Activated CD4-positive, alpha-beta T cell treated with anti-CD3 and anti-CD28 coated beads, Interleukin-2, amount 50 U/mL, for 1 hour (primary cell): ENCODE results near the gene LRFN4.
A peak's percentile ranks its signal among the peaks of the same experiment; 100 is the strongest.
"Not testable (repeated sequence)": the region's sequence is repeated elsewhere in the genome, so short reads cannot be mapped to it uniquely, and the experiment has no call there.

Source experiments
- DNase-seq: peaks from one replicate; pipeline ENCODE4 v3.0.0-alpha.2; 2020

LRFN4 gene

DNA sequence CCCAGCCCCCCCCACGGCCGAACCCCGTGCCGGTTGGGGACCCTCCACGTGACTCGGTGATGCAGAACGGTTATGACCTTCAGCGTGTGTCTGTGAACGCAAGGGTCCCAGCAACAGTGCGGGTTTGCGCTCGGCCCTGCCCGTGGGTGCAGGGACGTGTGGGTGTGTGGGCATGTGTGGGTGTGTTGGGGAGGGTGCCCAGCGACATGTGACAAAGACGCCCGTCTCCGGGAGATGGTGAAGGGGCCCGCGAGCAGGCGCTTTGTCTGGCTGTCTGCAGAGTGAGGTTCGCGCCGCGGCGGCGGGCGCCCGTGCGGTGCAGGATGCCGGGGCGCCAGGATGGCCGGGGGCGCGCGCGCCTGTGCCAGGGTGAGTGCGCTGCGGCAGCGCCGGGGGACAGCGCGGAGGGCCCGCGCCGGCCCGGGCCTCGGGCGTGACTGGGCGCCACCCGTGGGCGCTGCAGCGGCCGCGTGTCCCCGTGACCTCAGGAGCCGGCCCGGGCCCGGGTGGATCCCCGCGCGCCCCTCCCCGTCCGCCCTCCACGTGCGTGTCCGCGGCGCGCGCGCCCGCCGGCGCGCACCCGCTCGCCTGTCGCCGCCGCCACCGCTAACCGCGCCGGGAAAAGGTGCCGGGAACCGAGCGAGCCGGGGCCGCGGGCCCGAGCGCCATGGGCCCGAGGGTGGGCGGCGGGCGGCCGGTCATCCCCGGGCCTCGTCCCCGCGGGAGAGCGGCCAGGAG, at the start of gene LRFN4:
Gene LRFN4 (plus strand): TSS at position 569 of the 738 bp plus-strand sequence. CDS start 681 bp downstream, outside the sequence.
- DNase-seq = peak; percentile 49

GRCh38 chr11:66809592-66809991, 47.3 kb upstream of the LRFN4 start:
- no peak for DNase-seq

GRCh38 chr11:66810576-66811185, 46.2 kb upstream of the LRFN4 start:
- DNase-seq = no peak

- no peak for DNase-seq
Measured at GRCh38 chr11:66814678-66815077, 42.2 kb upstream of the LRFN4 start.

GRCh38 chr11:66815646-66816045, 41.2 kb upstream of the LRFN4 start:
- no peak for DNase-seq

GRCh38 chr11:66818231-66818955, 38.5 kb upstream of the LRFN4 start:
- no peak for DNase-seq

GRCh38 chr11:66820381-66820780, 36.5 kb upstream of the LRFN4 start:
- no peak for DNase-seq

DNA sequence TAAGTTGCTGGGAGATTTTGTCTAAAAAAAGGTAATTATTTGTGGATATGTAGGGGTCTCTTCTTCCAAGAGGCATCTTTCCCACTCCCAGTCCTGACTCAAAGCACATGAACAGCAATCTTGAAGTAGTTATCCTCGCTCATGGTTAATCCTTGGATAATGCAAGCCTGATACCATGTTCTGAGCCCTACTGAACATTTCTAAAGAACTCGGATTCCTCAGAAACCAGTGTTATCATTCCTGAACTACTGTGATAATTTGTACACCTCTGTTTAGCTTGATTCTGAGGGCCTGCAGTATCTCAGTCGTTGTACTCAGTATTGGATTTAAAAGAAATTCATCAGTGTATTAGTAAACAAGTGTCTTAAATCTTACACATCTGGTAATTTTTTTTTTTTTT, 36.0 kb upstream of the LRFN4 start:
- DNase-seq = no peak

- no peak for DNase-seq
Measured at GRCh38 chr11:66823700-66824099, 33.2 kb upstream of the LRFN4 start.

DNA sequence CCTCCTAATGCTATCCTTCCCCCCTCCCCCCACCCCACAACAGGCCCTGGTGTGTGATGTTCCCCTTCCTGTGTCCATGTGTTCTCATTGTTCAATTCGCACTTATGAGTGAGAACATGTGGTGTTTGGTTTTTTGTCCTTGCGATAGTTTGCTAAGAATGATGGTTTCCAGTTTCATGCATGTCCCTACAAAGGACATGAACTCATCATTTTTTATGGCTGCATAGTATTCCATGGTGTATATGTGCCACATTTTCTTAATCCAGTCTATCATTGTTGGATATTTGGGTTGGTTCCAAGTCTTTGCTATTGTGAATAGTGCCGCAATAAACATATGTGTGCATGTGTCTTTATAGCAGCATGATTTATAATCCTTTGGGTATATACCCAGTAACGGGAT, 32.3 kb upstream of the LRFN4 start:
- not testable (repeated sequence) for DNase-seq

DNA sequence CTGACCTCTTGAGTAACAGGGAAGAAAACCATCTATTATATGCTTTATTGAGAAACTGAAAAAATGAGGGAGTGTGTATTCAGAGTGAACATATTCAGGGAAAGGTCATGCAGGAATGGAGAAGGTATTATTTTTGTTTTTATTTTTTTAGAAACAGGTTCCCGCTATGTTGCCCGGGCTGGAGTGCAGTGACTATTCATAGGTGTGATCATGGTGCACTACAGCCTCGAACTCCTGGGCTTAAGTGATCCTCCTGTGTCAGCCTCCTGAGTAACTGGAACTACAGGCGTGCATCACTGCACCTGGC, 22.4 kb upstream of the LRFN4 start:
- no peak for DNase-seq

DNA sequence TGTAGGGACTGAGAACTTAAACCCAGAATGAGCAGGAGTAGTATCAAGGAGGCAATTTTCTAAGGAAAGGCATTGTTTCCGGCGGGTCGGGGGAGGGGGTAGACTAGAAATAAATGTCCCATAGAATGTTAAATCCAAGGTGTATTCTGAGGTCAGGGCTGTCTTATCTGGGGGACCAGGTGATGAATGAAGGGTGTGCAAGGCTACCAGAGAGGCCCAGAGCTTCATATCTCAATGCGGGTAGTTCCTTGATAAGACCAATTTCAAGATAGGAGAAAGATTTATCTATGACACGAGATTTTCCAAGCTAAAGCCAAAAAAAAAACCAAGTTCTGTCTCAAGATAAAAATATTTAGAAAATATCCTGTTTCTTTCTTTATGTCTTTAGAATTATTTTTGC, 21.9 kb upstream of the LRFN4 start:
- no peak for DNase-seq

DNA sequence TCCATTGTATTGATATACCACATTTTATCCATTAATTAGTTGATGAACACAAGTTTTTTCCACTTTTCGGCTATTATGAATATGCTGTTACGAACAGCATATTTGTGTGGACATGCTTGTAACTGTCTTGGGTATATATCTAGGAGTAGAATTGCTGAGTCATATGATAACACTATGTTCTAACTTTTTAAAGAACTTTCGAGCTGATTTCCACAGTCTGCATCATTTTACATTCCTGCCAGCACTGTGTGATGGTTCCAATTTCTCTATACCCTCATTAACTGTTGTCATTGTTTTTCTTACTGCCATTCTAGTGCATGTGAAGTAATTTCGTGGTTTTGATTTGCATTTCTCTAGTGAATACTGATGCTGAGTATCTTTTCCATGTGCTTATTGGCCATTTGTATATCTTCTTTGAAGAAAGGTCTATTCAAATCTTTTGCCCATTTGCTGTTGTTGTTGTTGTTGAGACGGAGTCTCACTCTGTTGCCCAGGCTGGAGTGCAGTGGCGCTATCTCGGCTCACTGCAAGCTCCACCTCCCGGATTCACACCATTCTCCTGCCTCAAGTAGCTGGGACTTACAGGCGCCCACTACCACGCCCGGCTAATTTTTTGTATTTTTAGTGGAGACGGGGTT, 21.0 kb upstream of the LRFN4 start:
- no peak for DNase-seq

- DNase-seq = no peak
Measured at GRCh38 chr11:66840317-66841091, 16.4 kb upstream of the LRFN4 start.

DNA sequence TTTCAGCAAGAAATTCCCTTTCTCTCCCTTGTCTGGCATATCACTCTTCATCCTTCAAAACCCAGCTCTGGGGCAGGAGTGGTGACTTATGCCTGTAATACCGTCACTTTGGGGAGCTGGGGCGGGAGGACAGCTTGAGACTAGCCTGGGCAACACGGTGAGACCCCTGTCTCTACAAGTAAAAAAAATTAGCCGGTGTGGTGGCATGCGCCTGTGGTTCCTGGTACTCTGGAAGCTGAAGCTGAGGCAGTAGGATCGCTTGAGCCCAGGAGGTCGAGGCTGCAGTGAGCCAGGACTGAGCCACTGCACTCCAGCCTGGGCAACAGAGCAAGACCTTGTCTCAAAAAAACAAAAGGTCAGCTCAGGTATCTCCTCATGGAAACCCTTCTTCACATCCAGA, 15.0 kb upstream of the LRFN4 start:
- no peak for DNase-seq

GRCh38 chr11:66842501-66842895, 14.4 kb upstream of the LRFN4 start:
- DNase-seq = no peak

DNA sequence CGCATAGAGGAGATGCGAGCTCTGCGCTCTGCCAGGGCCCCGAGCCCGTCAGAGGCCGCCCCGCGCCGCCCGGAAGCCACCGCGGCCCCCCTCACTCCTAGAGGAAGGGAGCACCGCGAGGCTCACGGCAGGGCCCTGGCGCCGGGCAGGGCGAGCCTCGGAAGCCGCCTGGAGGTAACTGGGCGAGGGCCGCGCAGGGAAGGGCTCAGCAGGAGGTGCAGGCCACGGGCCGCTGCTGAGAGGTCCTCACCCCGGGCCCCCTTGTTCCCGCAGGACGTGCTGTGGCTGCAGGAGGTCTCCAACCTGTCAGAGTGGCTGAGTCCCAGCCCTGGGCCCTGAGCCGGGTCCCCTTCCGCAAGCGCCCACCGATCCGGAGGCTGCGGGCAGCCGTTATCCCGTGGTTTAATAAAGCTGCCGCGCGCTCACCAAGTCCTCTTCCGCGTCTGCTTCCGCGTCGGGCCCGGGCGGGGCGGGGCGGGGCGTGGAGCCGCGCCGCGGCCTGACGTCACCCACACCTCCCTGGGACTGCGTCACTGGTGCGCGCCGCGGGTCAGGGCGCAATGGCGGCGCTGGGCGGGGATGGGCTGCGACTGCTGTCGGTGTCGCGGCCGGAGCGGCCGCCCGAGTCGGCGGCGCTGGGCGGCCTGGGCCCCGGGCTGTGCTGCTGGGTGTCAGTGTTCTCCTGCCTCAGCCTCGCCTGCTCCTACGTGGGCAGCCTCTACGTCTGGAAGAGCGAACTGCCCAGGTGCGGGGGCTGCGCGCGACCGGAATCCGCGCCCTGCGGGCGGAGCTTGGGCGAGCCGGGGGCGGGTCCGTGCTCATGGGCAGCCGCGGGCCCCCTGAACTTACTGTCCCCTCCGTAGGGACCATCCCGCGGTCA, 13.7 kb upstream of the LRFN4 start, which contains the start of gene RCE1:
Gene RCE1 (plus strand): TSS at position 546 of the 880 bp plus-strand sequence. CDS start 15 bp downstream, at position 561.
- DNase-seq = peak; percentile 91

DNA sequence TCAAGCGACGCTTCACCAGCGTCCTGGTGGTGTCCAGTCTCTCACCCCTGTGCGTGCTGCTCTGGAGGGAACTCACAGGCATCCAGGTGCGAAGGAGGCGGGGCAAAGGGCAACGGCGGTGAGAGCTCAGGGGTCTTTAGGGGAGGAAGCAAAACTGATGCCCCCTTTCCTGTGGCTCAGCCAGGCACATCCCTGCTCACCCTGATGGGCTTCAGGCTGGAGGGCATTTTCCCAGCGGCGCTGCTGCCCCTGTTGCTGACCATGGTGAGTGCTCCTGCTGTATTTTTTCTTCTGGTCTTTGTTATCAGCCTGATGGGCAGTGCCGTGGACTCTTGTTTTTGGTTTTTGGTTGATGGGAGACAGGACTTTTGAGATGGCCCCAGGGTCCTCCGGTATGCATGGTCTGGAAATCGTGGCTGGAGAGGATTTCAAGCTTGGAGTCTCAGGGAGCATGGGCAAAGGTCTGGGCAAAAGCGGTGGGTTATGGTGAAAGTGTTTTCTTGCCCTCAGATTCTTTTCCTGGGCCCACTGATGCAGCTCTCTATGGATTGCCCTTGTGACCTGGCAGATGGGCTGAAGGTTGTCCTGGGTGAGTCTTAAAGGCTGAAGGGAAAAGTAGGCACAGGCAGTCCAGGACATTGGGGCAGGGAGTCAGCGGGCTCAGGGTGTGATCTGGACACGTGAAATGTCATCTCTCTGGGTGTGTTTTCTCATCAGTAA, 12.9 kb upstream of the LRFN4 start:
- DNase-seq = no peak

GRCh38 chr11:66844496-66845142, 12.2 kb upstream of the LRFN4 start:
- no peak for DNase-seq

DNA sequence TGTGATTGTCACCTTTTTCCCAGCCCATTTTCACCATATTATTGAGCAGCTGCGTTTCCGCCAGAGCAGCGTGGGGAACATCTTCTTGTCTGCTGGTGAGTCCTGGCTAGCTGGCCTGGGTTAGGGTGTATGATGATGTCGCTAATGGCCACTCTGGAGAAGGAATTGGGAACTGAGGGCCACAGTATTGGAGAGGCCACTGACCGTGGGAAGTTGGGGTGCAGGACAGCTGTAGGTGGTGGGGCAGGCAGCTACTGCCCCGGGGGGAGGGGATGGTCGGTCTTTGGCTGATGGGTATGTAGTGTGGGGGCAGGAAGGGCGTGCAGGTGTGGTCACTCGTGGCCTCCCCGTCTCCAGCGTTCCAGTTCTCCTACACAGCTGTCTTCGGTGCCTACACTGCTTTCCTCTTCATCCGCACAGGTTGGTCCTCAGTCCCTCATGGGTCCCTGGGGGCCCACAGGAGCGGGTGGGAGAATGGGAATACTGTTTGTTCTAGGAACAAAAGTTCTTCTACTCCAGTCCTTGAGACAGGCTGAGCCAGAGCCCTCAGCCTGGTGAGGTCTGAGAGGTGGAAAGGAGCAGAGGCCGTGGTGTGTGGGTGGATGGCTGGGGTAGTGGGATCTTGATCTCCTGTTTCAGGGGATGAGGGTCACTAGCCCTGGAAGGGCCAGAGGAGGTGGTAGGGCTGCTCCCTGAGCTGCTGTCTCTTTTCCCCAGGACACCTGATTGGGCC, 11.6 kb upstream of the LRFN4 start:
- no peak for DNase-seq
